Stimulated activated CD4-positive, alpha-beta T cell treated with anti-CD3 and anti-CD28 coated beads, TNF-alpha, amount 100 ng/mL, for 4 hours (primary cell): Measurements from ENCODE around the gene FMN1.

Experiments used
- DNase-seq, 3 experiments: peaks; one replicate each; pipeline ENCODE4 v3.0.0-alpha.2; 2020; ENCODE audit warnings: low read depth in 3 of 3

Gene FMN1

DNA sequence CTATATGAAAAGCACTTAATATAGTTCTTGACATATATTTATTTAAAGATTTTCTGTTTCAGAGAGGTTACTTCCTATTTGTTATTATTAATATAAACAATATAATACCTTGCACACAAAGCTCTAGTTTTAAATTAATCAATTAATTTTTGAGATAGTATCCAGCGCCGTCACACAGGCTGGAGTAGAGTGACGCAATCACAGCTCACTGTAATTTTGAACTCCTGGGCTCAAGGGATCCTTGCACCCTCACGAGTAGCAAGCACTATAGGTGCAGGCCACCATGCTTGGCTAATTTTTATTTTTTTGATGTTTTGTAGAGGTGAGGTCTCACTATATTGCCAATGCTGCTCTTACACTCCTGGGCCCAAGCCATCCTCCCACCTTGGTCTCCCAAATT lies 267.4 kb downstream of the FMN1 start:
- DNase-seq = no peak

GRCh38 chr15:32923176-32923575 lies 271.3 kb downstream of the FMN1 start:
- no peak for DNase-seq

DNA sequence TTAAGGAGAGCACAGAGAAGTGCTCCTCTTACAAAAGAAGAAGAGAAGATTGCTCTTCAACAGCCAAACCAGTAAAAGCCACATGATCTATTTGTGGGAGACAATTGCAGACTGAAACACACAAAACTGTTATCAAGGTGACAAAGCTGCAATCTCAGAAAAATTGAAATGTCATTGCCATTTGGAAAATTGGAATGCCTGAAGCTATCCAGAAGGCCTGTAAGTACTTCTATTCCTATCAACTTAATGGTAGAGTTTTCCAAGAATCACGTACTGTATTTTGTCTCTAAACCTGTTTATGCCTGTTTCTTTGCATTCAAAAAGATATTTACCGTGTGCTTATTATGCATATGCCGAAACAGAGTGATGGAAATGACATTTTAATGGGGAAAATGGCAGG lies 272.0 kb downstream of the FMN1 start:
- DNase-seq = no peak

DNA sequence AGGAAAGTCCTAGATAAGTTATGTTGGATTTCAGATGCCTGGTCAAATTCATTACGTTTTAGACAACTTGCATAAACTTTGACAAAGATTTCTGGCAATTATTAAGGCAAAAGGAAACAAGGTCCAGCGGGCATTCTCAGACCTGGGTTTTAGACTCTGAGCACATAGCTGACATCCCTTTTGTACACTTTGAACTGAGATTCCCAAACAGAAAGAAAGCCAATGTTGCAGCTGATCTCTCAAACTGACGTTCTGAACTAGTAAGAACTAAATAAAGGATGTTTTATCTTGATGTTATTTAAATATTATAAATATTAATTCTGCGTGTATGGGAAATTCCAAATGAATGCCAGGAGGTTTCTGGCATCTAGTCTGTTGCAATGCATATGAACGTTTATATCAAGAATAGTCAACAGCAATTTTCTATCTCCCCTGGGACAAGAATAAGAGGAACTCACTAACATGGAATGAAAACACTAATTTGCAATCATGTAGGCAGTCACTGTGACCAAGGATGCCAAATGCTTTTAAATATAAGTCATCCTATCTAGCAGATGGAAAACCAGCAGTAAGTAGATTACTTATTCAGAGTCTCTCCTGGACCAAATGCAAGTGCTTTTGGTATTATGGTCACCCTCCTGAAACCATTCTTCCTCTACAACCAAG lies 274.6 kb downstream of the FMN1 start:
- DNase-seq = no peak

- DNase-seq = no peak
Measured at GRCh38 chr15:32918547-32918946, 276.0 kb downstream of the FMN1 start.

- no peak for DNase-seq
Measured at GRCh38 chr15:32910839-32911238, 283.7 kb downstream of the FMN1 start.

DNA sequence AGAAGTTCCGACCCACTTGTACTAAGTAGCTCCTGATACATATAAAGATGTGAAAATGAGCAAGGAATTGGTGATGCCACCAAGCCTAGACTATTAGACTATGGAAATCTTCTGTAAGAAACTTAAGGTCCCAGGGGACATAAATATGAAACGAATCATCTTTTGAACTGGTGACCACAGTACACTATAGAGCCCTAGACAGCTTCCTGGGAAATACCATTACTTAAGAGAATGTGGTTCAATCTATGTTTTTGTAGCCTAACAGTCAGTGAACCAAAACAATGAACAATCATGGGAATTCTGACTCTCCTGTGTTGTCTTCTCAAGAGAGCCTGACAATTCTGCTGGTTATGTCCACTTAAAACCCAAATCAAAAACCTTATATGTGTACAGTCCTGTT lies 285.1 kb downstream of the FMN1 start:
- DNase-seq = no peak

GRCh38 chr15:32908872-32909271 lies 285.6 kb downstream of the FMN1 start:
- DNase-seq = no peak

- DNase-seq = no peak
Measured at GRCh38 chr15:32908135-32908801, 286.2 kb downstream of the FMN1 start.

- no peak for DNase-seq
Measured at GRCh38 chr15:32905481-32905880, 289.0 kb downstream of the FMN1 start.

DNA sequence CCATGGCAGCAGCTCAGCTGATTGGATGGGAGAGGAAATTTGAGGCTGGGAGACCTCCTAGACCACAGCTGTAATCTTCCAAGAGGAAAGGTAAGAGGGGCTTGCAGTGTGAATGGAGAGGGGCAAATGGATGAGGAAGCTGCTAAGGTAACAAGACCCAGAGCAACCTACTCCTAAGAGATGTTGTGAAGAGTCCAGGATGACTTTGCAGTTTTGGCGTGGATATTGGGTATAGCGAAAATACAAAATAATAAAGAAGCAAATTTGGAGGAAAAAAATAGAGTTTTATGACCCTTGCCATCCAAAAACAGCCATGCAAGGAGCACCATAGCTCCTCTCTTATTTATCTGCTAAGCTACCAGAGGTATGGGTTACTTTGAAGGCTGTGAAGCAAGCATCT lies 290.1 kb downstream of the FMN1 start:
- no peak for DNase-seq

DNA sequence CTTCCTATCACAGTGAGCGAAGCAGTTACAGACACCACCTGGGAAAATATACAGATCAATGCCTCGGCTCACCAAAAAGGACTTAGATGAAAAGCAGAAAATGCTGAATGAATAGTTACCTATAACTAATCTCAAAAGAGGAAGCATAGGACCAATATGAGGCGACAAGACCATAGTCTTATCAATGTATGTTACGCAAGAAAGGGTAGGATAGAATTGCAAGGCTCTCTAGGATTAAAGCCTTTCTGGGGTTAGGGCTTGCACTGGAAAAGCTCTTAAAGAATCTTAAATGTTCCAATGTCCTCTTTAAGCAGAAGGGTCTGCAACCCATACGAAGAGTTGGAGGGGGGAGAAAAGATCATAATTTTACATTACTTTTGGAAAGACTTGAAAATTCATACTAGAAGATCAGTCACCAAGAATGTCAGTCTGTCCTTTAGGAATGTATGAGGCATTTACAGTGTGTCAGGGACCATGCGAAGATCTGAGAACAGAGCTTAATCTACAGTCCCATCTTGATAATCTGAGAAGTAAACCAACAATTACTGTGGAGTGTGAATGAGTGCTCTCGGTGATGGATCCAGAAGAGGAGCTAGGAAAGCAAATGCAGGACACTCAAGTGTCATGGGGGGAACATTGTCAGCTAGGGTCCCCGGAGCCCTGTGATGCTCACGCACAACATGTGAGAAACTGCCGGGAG lies 290.8 kb downstream of the FMN1 start:
- no peak for DNase-seq

DNA sequence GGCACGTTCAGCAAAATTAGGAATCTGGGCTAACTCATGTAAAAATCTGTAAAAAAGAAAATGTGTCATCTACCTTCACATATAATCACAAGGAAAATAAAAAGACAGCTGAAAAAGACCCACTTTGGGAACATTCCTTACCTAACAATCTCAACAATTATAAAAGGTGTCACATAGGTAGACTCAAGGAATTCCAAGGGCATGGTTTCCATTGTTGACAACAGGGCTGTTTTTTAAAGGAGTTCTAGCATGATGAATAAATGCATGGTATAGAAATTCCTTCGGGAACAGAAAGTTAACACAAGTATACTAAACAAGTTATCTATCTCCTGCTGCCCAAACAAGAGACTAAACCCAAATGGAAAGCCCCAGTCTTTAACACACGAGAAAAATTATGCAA lies 292.5 kb downstream of the FMN1 start:
- no peak for DNase-seq

- DNase-seq = no peak
Measured at GRCh38 chr15:32901192-32901591, 293.3 kb downstream of the FMN1 start.

DNA sequence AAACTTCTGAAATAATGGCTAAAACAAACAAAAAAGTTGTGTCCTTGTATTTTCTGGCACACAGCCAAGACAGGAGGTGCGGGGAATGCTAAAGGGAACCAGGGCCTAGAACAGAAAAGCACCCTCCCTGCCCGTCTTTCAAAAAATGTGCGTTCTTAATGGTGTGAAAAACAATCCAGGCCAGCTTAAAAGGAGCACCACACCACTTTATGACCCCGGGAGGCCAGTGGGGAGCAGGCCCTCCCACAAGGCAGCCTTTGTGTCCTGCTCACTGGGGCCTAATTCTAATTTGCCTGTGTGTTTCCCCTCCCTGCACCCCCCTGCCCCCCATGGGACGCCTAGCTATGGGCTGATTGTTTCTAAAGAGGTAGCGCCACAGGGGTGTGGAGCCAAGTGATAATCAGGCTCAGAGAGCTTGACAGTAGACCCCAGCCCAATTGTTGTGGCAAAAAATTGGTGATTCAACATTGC lies 295.4 kb downstream of the FMN1 start:
- DNase-seq = no peak

- DNase-seq = no peak
Measured at GRCh38 chr15:32898414-32898813, 296.1 kb downstream of the FMN1 start.

DNA sequence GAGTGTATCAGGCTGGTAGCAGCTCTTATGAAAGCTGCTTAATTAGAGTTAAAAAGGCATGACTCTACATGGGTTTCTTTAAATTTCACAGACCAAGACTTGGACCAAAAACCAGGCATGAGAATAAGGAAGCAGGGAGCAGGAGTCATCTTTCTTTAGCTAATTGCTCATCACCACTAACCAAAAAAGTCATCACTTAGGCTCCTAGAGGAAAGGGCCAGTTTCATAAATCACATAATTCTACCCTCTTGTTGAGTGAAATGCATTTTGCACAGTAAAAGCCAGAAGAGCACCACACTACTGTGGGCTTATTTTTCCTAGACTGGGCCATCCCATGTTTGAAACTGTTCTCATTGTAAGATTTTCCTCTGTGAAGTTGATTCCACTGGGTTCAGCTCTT lies 301.1 kb downstream of the FMN1 start:
- no peak for DNase-seq

DNA sequence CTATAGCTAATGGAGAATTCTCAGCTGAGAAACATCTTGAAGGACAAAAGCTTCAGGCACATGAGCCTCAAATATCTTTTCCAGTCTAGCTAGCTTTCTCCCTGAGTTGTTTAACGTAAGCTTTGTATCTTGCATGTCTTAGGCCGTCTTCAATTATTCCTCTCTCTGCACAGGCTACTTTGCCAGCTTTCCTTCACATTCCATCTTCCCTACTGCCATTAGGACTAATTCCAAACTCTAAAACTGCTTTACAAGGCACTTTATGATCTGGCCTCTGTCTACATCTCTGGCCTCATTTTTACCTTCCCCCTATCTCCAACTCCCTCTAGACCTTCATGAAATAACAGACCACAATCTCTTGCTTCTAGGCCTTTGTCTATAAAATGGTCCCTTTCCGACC lies 305.3 kb downstream of the FMN1 start:
- DNase-seq = no peak

DNA sequence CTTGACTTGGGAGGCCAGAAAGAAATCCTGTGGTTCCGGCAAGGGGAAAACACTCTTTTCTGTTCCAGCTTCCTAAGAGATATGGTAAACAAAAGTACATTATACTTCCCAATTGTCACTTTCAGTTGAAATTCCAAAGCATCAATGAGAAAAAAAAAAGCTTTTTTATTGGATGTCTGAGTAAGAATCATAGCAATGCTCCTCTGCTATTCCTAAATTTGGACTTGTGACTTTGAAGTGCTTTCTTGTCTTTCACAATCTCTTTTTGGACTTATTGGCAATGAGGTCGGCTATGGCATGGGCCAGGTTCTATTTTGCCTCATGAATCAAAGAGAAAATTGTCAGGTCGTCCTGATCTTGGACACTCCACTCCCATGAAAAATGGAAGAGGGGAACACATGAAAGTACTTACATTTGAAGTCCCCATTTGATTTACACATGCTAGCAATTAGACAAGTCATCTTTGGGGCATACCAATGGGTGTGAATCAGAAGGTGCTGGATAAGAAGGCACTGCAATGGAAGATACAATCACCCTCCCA lies 306.2 kb downstream of the FMN1 start:
- no peak for DNase-seq

DNA sequence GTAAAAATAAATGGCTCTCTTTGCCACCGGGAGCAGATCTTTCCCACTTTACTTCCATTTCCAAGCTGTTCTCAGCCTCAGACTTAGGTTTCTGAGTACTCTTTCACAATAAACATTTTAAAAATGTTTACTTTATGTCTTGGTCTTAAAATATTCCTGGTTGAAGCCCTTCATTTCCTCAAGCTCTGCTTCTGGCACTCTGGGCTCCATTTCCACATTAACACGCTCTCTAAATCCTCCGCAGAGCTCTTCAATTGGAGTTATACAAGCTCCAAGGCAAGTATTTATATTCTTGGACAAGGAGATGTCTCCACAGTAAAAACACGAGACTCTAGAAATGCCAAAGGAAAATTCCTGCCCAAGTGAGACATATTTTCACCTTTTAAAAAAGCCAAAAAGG lies 307.4 kb downstream of the FMN1 start:
- no peak for DNase-seq

DNA sequence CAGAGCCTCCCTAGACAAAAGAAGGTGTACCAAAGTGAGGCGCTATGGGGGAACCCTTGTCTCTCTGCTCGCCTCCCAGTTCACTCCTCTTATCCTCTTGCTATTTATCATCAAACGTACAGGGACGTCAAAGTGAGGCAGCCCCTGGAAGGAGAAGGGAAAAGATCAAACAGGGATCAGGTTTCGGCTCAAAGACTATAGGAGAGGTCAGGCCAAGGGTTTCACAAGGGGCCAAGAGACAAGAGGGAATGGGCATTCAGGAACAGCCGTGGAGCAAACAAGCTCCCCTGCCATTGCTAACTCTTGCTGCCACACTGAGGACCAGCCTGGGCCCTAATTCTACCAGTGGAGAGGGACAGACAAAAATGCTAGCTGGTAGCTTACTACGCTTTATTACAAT lies 308.1 kb downstream of the FMN1 start:
- no peak for DNase-seq

- DNase-seq = no peak
Measured at GRCh38 chr15:32885713-32886112, 308.8 kb downstream of the FMN1 start.

DNA sequence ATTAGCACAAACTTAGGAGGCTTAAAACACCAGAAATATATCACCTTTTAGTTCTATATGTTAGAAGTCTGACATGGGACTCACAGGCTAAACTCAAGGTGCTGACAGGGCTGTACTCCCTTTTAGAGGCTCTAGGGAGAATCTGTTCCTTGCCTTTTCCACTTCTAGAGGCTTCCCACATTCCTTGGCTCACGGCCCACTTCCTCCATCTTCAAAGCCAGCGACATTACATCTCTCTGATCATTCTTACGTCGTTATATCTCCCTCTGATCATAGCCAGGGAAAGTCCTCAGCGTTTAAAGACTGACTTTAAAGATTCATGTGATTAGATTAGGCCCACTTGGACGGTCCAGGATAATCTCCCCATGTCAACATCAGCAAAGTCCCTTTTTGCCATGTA lies 310.4 kb downstream of the FMN1 start:
- no peak for DNase-seq
